GM21423 (cell line): Measurements from ENCODE around the gene NATD1.

Experiments
- ATAC-seq: cut with Tn5 transposase; IDR thresholded peaks from one replicate; pipeline ENCODE4 v1.9.1; 2021; ENCODE audit warnings: mild to moderate bottlenecking, moderate library complexity; ENCODE audit not compliant: unreplicated experiment

The NATD1 gene

DNA sequence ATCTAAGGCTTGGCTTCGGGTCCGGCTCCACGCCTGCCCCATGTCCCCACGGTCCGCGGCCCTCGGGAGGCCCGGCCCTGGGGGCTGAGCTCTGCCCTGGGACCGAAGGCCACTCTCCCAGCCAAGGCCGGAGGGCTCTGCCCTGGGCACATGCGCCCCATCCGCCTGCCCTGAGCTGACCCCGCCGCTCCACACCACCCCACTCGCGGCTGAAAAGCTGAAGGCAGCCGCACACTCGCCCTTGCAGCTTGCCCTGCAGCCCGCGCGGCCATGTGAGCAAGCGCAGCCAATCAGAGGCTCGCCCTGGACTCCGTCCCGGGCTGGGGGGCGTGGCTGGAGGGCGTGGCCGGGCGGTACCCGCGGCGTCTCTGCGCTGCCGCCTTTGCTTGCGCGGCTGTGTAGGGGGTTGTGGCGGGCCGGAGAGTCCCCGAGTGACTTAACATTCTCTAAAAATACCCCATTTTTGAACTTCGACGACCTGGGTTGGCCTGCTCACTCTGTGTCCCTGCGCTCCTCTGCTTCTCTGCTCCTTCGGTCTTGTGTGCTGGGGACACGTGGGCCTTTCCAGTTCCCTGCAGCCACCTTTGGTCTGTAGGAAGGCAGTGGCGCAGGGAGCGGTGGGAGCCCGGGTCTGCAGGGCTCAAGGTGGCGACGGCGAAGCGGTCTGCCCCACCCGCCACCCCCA lies 22.5 kb upstream of the NATD1 start:
- peak; percentile 88 for ATAC-seq

DNA sequence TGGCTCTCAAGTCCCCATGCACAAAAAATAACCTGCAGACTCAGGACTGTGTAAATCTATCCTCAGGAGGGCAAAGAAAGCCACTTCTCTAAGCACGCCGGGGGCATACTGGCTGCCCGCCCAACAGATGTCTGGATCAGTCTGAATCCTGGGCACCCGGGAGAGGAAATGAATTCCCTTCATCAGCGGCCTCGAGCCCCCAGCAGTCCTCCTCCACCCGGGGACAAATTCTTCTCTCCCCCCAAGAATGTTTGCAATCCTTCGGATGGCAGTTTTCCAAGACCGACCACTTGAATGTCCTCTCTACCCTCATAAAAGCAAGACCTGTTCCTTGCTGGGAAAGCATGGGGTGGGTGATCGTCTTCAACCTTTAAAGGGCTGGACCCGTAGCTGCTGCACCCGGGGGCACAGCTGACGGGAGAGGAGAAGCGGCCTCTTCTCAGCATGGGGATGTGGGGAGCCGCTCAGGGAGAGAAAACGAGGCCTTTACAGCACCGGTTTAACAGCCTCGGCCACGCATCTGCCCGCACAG lies 21.9 kb upstream of the NATD1 start:
- ATAC-seq, result no peak

DNA sequence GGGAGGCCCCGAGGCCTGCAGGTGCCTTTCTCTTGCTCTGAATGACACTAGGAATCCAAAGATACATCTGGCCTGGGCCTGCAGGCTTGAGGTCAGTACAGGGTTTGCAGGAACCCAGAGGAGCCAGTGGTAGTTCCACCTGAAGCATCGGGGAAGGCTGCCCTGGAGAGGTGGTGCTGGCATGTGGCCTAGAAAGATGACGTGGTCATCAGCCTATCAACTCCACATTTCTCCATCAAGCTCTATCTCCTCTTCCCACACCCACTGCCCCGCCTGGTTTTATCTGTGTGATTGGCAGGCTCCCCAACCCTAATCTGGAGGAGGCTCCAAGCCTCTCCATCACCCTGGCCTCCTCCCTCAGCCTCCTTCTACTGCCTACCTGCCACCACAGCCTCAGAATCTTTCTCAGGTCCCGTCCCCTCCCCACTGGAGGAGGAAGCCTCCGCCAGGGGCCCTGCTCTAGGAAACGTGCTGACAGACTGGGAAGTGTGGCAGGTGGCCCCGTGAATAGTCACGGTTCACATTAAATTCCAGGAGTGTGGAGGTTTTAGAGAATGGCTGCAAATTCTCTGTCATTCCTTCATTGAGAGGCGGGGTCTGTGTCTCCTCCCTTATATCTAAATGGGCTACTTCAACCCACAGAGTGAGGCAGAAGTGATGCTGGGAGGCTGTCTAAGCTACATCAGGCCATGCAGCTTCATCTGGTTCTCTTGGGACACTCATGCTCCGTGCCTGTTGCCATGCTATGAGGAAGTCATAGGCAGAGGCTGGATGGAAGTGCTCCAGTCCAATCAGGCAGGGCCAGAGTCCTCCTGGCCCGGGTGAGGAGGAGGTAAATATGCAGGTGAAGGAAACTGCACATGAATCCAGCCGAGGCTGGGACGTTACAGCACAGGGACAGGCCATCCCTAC lies 19.9 kb upstream of the NATD1 start:
- ATAC-seq, result no peak

DNA sequence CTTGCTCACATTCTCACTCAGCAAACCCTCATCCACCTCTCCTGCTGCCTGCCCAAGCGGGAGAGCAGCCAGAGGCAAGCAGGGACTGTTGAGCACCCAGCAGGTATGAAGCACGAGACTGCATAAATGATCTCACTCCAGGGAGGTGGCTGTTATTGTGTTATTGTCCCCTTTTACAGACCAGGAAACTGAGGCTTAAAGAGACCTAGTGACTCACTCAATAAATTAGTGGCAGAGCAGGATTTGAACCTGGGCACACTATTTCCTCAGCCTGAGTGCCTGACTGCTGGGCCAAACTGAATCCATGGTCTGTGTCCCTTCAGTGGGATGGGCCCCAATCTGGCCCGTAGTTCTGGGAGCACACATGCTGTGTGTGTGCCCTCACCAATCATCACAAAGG lies 19.0 kb upstream of the NATD1 start:
- no peak for ATAC-seq

DNA sequence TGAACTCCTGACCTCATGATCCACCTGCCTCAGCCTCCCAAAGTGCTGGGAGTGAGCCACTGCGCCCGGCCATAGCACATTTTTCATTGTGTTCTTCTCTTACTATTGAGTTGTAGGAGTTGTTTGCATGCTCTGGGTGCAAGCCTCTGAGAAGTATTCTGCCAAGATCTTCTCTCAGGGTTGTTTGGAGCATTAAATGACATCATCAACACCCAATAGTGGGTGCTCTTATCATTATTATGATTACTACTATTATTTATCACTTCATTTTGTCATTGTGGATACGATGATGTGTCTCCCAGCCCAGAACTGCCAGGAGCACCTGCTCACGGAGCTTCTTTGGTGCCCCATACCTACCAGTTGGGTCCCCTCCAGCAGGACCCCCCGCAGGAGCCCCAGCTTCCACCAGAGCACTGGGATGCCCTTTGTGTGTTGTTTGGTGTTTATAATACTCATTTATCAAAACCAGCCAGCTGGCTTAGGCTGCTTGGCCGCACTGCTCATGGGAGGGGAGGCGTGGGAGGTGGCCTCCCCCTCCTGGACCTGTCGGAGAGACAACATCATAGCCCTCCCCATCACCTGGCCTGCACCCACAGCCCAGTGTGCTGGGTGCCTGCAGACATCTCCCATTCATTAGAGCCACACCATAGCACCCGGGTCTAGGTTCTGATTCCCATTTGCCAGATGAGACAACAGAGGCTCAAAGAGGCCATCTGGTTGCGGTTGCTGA lies 18.4 kb upstream of the NATD1 start:
- no peak for ATAC-seq

DNA sequence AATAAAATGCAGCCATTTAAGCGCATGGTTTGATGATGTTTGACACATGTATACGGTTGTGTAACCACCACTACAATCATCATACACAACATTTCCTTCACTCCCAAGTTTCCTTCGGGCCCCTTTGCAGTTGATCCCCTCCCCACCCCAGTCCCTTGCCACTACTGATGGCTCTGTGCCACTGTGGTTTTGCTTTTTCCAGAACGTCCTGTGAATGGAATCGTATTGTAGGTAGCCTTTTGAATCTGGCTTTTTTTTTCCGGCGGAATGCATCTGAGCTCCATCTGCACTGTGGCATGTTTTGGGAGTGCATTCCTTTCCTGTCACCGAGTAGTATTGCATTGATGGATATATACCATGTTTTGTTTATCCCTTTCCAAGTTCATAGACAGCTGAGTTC lies 16.2 kb upstream of the NATD1 start:
- ATAC-seq, result no peak

DNA sequence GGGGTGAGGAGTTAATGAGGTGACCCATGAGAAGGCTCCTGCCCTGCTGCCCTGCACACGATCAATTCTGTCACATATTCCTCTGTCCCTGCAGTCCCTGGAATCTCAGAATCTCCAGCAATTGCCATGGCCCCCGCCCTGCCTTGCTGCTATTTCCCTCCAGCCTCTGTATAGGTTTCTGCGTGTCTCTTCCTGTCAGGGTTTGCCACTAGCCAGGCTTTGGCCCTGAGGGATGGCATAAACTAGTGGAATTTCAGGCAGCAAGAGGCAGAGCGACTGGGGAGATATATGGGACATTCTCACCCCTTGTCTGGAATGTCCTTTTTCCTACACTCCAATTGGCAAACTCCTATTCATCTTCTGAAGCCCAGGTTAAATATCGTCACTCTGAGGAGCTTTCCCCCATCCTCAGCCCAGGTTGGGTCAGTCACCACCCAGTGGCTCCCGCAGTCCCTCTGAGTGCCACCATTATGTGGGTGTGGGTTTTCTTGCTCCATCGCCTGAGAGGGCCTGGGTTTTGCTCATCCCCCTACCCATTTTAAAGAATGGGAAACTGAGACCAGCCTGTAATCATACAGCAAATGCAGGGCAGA lies 15.5 kb upstream of the NATD1 start:
- ATAC-seq, result no peak

DNA sequence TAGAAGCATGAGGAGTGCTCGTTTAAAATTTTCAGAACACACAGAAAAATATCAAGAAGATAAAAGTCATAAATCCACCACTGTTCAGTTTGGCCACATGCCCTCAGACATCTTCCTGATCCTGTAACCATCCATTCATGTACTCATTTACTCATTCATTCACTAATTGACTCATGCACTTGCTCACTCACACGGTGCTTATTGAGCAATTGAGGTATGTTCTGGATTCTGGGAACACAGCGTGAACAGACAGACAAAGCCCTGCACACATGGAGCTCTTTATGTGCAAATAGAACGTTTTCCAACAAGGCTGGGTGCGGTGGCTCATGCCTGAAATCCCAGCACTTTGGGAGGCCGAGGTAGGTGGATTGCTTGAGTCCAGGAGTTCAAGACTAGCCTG lies 10.2 kb upstream of the NATD1 start:
- ATAC-seq, result no peak

DNA sequence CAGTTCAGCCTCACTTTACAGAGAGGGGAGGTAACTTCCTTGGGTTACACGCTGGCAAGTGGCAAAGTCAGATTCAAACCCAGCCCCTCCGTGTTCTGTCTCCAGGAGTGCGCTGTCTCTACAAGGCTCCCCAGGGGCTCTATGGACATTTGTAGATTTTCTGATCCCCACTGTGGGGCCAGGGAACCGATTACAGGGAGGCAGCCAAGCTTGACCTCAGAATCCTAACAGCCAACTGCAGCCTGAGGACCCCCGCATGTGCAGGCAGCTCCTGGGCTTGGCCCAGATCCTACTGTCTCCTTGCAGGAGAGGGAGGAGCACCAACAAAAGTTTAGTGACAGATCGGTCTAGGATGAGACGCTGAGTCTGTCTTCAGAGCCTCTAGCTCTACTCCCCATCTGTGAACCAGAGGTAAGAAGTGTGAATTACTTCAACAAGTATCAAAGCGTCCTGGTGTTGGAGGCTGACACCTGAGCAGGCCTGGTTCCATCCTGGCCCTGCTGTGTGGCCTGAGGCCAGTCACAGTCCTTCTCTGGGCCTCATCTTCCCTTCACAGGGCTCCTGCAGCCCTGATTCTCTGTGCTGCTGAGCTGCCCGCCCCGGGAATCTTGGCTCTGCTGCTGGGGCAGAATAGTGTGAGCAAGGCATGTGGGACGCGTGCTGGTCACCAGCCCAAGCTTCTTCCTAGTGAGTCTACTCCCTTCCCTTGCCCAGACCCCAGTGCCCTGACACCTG lies 9.2 kb upstream of the NATD1 start:
- ATAC-seq, result no peak

DNA sequence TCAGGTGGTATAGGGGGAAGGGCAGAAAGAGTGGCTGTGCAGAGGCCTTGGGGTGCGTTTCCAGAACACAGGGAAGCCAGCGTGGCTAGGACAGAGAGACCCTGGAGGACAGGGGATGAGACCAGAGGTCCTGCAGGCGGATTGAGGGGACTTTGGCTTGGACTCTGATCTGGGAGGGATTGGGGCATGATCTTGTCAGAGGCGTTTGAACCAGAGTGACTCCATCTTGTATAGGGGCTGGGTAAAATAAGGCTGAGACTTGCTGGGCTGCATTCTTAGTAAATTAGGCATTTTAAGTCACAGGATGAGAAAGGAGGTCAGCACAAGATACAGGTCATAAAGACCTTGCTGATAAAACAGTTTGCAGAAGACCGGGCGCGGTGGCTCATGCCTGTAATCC lies 5.4 kb upstream of the NATD1 start:
- no peak for ATAC-seq

DNA sequence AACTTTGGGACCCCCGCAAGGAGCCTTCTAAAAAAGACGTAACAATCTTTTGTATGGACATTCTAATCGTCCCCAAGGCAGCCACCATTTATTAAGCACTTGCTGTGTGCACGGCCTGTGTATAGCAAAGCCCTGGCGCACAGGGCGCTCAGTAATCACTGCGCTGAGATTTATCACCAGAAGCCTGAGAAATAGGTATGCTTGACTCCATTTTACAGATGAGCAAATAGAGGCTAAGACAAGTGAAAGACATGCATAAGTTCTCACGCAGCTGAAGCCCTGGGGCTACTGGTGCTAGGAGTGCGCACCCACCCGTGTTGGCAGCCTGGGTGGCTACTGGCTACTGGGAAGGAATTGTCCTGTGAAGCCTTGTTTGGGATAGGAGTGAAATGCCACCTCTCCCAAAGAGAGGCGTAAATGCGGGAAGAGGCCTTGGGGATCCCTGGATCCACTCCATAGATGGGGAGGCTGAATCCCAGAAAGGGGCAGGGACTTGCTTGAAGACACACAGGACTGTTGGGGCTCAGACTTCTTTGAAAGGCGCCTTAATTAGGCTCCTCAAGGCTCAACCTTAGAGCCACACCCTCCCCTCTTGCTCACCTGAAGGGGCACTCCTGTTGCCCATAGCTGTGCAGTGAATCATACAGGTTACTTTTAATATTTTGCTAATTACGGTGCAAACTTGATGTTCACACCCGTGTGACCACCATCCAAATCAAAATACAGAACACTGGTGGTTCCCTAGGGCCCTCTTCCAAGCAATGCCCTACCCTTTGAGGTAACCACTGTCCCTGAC lies 634 bp upstream of the NATD1 start:
- ATAC-seq, result peak; percentile 6

DNA sequence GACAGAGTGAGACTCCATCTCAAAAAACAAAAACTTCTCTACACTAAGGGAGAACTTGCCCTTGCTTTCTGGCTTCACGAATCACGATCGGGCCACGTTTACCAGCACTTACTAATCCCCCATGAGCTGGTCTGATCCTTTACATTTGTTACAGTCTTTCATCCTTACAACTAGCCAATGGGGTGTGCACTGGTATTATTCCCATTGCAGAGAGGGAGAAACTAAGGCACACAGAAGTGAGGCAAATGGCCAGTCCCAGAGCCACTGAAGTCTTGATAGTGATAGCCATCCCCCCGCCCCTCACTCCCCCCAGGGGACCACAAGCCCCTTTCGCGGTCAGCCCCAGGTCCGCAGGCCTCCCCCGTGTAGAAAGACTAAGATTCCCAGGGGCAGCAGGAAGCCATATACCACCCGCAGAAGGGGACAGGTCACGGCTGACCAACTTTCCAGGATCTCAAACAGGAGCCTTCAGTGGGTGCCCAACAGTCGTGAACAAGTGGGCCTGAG lies 868 bp downstream of the NATD1 start:
- no peak for ATAC-seq

DNA sequence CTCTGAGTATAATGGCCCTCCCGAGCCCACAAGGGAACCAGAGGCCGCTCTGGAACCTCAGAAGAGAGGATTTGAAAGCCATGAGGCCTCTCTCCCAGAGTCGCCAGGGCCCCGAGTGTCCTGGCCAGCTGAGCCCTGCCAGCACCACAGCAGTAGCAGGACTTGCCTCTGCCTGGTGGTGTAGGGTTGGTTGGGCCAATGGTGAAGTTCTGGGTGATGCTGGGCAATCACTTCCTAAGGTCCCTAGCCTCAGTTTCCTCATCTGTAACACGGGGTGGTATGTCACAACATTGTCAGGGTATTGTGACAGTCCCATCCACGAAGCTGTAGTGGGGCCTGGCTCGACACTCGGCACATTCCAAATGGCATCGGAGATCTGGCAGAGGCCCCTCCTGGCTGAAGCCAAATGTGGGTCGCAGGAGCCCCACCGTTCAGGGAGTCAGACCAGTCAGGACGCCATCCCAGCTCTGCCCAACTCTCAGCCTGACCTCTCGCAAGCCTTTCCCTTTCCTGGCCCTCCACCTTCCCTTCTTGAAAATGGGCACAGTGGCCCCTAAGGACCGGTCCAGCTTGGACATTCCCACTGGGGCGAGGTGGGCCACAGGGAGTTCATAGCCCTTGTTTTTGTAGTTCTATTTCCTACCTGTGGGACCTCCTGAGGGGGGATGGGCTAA lies 1.7 kb downstream of the NATD1 start:
- no peak for ATAC-seq

DNA sequence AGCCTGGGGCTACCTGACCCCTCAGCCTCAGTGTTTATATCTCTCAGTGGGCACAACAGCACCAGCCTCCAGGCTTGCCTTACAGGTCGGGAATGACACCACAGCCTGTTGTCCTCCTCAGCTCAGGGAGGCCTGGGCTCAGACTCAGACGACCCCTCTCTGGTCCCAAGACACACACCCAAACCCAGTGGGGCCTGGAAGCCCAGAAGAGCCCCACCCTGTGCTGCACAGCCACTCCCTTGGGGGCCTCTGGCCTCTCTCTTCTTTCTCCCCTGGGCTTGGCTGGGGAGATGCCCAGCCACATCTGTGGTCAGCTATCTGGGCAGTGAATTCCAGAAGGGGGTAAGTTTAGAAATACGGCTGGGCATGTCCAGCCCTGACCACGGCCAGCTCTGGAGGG lies 2.4 kb downstream of the NATD1 start:
- ATAC-seq, result no peak

DNA sequence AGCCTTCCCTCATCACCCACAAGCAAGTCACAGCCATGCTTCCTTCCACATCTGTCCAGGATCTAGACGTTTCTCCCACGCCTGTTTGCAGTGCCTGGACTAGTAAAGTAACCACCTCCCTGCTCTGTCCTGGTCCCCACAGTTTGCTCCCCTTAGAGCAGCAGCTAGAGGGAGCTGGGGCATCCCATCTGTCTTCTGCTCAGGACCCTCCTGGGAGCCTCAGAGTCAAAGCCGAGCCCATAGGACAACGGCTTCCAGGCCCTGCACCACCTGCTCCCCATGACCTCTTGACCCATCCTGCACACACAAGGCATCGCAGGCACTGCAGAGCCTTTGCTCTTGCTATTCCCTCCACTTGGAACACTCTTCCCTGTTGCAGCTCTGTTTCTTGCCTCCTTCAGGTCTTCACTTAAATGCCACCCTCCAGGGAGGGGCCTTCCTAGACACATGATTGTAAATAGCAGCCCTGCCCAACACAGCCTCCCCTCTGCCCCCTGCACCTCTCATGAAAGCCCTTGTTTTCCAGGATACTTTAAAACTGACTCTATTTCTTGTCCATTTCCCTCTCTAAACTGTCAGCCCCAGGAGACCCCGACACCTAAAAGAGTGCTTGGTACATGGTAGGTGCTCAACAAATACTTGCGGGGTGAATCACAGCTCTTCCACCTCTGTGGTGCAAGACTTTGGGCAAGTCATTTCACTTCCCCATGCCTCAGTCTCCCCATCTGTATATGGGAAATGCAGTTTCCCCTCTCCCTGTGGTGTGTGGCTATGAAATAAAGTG lies 3.1 kb downstream of the NATD1 start:
- ATAC-seq, result no peak

DNA sequence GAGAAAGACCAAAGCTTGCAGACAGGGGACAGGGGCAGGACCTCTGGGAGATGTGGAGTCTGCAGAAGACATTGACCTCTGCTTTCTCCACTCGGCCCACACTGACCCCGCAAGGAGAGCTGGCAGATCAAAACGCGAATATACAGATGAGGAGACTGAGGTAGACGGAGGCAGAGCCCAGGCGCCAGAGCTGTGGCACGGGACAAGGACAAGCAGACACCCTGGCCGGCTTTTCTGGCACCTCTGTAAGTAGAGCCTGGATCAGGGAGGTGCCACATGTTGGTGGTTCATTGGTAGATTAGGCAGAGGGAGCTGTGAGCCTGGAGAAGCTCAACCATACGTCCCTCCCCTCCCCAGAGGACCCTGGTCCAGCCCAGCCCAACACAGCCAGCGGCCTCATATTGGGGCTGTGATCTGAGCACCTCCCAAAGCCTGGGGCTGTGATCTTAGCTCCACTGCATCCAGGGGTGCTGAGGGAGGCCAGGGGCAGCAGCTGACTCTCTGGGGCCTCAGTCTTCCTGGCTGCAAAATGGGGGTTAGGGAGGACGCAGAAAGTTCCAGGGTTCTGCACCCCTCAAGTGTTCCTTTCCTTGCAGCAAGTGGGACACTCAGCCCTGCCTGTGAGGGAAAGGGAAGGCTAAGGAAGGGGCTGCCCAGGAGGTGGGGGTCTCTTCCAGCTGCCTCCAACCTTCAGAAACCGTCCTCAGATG lies 4.0 kb downstream of the NATD1 start:
- no peak for ATAC-seq

DNA sequence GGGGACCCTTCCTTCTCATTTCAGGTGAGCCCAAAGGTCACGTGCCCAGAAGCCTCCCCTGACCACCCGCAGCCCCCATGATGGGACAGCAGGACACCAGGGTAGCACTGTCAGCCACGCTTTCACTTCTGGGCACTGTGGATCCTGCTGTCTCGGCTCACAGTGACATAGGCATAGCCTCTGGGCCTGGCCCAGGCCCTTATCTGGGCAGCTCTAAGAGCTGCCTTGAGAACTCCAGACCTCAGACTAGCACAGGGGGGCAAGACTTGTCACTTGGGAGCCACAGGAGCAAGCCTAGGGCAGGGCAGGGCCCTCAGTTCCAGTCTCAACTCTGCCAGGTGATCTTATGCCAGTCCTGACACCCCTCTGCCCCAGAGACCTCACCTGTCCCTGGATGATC lies 4.7 kb downstream of the NATD1 start:
- no peak for ATAC-seq
